HEK293 (cell line): Measurements from ENCODE around the gene SLC35F3.

Experiments used
- CTCF ChIA-PET: fragments of 350-600 bp; formaldehyde crosslinking; extraction: SDS; loops from one replicate; lab custom pipeline; 2021; ENCODE audit warnings: antibody characterized with exemption; lab: Yijun Ruan, JAX
- POLR2A ChIA-PET: fragments of 300-600 bp; formaldehyde crosslinking; extraction: SDS; loops from one replicate; lab custom pipeline; 2020; ENCODE audit warnings: antibody characterized with exemption, inconsistent platforms; lab: Yijun Ruan, JAX
- H3K27ac ChIP-seq: fragments of 200-500 bp; sonication (Bioruptor generic); 2 replicates; pipeline ENCODE4 v1.5.1; 2014; ENCODE audit warnings: low read depth, low read length, control low read depth, inconsistent platforms; ENCODE audit errors: extremely low read depth
- H3K36me3 ChIP-seq, 2 experiments: fragments of 200-500 bp in 1 of 2; sonication (Bioruptor generic) in 1 of 2; 1 replicate in 1 of 2; 2 replicates in 1 of 2; pipeline ENCODE4 v1.5.1; 2014 to 2017; ENCODE audit warnings: inconsistent platforms in 2 of 2, low read length in 2 of 2; ENCODE audit not compliant: control insufficient read depth in 2 of 2, insufficient read depth in 1 of 2
- H3K4me1 ChIP-seq: fragments of 200-500 bp; sonication (Bioruptor generic); 2 replicates; pipeline ENCODE4 v1.5.1; 2014; ENCODE audit warnings: mild to moderate bottlenecking, low read length, inconsistent platforms; ENCODE audit not compliant: control insufficient read depth, insufficient read depth
- H3K4me3 ChIP-seq: 2 replicates; pipeline ENCODE4 v1.5.1; 2011; ENCODE audit warnings: low read depth, mild to moderate bottlenecking, control low read depth, low read length, moderate library complexity
- H3K9me3 ChIP-seq: fragments of 200-500 bp; sonication (Bioruptor generic); 2 replicates; pipeline ENCODE4 v1.5.1; 2014; ENCODE audit warnings: low read depth, low read length, inconsistent platforms; ENCODE audit not compliant: control insufficient read depth, insufficient read depth
- GLI4 ChIP-seq: fragments of 450-650 bp; formaldehyde crosslinking; IDR thresholded peaks from 2 replicates; pipeline ENCODE4 v1.5.1; 2016; ENCODE audit warnings: missing biosample characterization, missing genetic modification characterization
- KLF10 ChIP-seq: fragments of 450-650 bp; IDR thresholded peaks from 2 replicates; pipeline ENCODE4 v1.5.1; 2018; ENCODE audit warnings: missing biosample characterization, mild to moderate bottlenecking, missing genetic modification characterization
- KLF9 ChIP-seq: fragments of 450-650 bp; formaldehyde crosslinking; IDR thresholded peaks from 2 replicates; pipeline ENCODE4 v1.5.1; 2016; ENCODE audit warnings: missing biosample characterization, missing genetic modification characterization, low read depth
- SP7 ChIP-seq: fragments of 450-650 bp; formaldehyde crosslinking; IDR thresholded peaks from 2 replicates; pipeline ENCODE4 v1.5.1; 2016; ENCODE audit warnings: missing biosample characterization, missing genetic modification characterization
- YY2 ChIP-seq: fragments of 450-650 bp; formaldehyde crosslinking; IDR thresholded peaks from 2 replicates; pipeline ENCODE4 v1.5.1; 2016; ENCODE audit warnings: missing biosample characterization, missing genetic modification characterization
- ZFP41 ChIP-seq: fragments of 450-650 bp; formaldehyde crosslinking; IDR thresholded peaks from 2 replicates; pipeline ENCODE4 v1.5.1; 2016; ENCODE audit warnings: missing biosample characterization, missing genetic modification characterization, borderline replicate concordance
- ZFP69B ChIP-seq: fragments of 450-650 bp; formaldehyde crosslinking; IDR thresholded peaks from 2 replicates; pipeline ENCODE4 v1.5.1; 2016; ENCODE audit warnings: missing biosample characterization, missing genetic modification characterization
- ZNF10 ChIP-seq: fragments of 450-650 bp; formaldehyde crosslinking; IDR thresholded peaks from 2 replicates; pipeline ENCODE4 v1.5.1; 2017; ENCODE audit warnings: missing biosample characterization, missing genetic modification characterization
- ZNF114 ChIP-seq: fragments of 450-650 bp; formaldehyde crosslinking; IDR thresholded peaks from 2 replicates; pipeline ENCODE4 v1.5.0; 2017; ENCODE audit warnings: missing biosample characterization, missing genetic modification characterization
- ZNF138 ChIP-seq: fragments of 450-650 bp; formaldehyde crosslinking; IDR thresholded peaks from 2 replicates; pipeline ENCODE4 v1.5.1; 2016; ENCODE audit warnings: missing biosample characterization, missing genetic modification characterization, borderline replicate concordance
- ZNF155 ChIP-seq: fragments of 450-650 bp; formaldehyde crosslinking; IDR thresholded peaks from 2 replicates; pipeline ENCODE4 v1.5.1; 2016; ENCODE audit warnings: missing biosample characterization, missing genetic modification characterization
- ZNF169 ChIP-seq: fragments of 450-650 bp; formaldehyde crosslinking; IDR thresholded peaks from 2 replicates; pipeline ENCODE4 v1.5.1; 2016; ENCODE audit warnings: missing biosample characterization, missing genetic modification characterization
- ZNF184 ChIP-seq: fragments of 450-650 bp; IDR thresholded peaks from 2 replicates; pipeline ENCODE4 v1.5.1; 2018; ENCODE audit warnings: missing biosample characterization, mild to moderate bottlenecking, missing genetic modification characterization
- ZNF221 ChIP-seq: fragments of 450-650 bp; formaldehyde crosslinking; IDR thresholded peaks from 2 replicates; pipeline ENCODE4 v1.5.1; 2017; ENCODE audit warnings: missing biosample characterization, missing genetic modification characterization, borderline replicate concordance
- ZNF24 ChIP-seq: fragments of 450-650 bp; formaldehyde crosslinking; IDR thresholded peaks from 2 replicates; pipeline ENCODE4 v1.5.1; 2016; ENCODE audit warnings: missing biosample characterization, missing genetic modification characterization
- ZNF350 ChIP-seq: fragments of 450-650 bp; formaldehyde crosslinking; IDR thresholded peaks from 2 replicates; pipeline ENCODE4 v1.5.0; 2017; ENCODE audit warnings: missing biosample characterization, mild to moderate bottlenecking, missing genetic modification characterization
- ZNF416 ChIP-seq: fragments of 450-650 bp; formaldehyde crosslinking; IDR thresholded peaks from 2 replicates; pipeline ENCODE4 v1.5.1; 2016; ENCODE audit warnings: missing biosample characterization, missing genetic modification characterization
- ZNF514 ChIP-seq: fragments of 450-650 bp; formaldehyde crosslinking; IDR thresholded peaks from 2 replicates; pipeline ENCODE4 v1.5.1; 2016; ENCODE audit warnings: missing biosample characterization, missing genetic modification characterization
- ZNF558 ChIP-seq: fragments of 450-650 bp; formaldehyde crosslinking; IDR thresholded peaks from 2 replicates; pipeline ENCODE4 v1.5.1; 2016; ENCODE audit warnings: missing biosample characterization, missing genetic modification characterization
- ZNF596 ChIP-seq: fragments of 450-650 bp; IDR thresholded peaks from 2 replicates; pipeline ENCODE4 v1.5.0; 2018; ENCODE audit warnings: missing biosample characterization, mild to moderate bottlenecking, missing genetic modification characterization, moderate library complexity
- ZNF654 ChIP-seq: fragments of 450-650 bp; formaldehyde crosslinking; IDR thresholded peaks from 2 replicates; pipeline ENCODE4 v1.5.1; 2016; ENCODE audit warnings: low read depth, missing biosample characterization, missing genetic modification characterization
- ZNF701 ChIP-seq: fragments of 450-650 bp; formaldehyde crosslinking; IDR thresholded peaks from 2 replicates; pipeline ENCODE4 v1.5.1; 2016; ENCODE audit warnings: missing biosample characterization, missing genetic modification characterization
- ZNF707 ChIP-seq: fragments of 450-650 bp; formaldehyde crosslinking; IDR thresholded peaks from 2 replicates; pipeline ENCODE4 v1.5.1; 2016; ENCODE audit warnings: missing biosample characterization, missing genetic modification characterization
- ZNF777 ChIP-seq: fragments of 450-650 bp; formaldehyde crosslinking; IDR thresholded peaks from 2 replicates; pipeline ENCODE4 v1.5.1; 2017; ENCODE audit warnings: missing biosample characterization, missing genetic modification characterization, borderline replicate concordance
- ZNF830 ChIP-seq: fragments of 450-650 bp; IDR thresholded peaks from 2 replicates; pipeline ENCODE4 v1.5.0; 2018; ENCODE audit warnings: missing biosample characterization, missing genetic modification characterization, low read depth, mild to moderate bottlenecking, moderate library complexity
- TF ChIP-seq, protein P1 (sequence below): fragments of 450-650 bp; formaldehyde crosslinking; IDR thresholded peaks from 2 replicates; pipeline ENCODE4 v1.5.1; 2016; ENCODE audit warnings: missing biosample characterization, missing genetic modification characterization
- TF ChIP-seq, protein P2 (sequence below): fragments of 450-650 bp; formaldehyde crosslinking; IDR thresholded peaks from 2 replicates; pipeline ENCODE4; 2016; ENCODE audit warnings: missing biosample characterization, missing genetic modification characterization
- TF ChIP-seq, protein P3 (sequence below): fragments of 450-650 bp; formaldehyde crosslinking; IDR thresholded peaks from 2 replicates; pipeline ENCODE4 v1.5.1; 2016; ENCODE audit warnings: missing biosample characterization, missing genetic modification characterization

The SLC35F3 gene

DNA sequence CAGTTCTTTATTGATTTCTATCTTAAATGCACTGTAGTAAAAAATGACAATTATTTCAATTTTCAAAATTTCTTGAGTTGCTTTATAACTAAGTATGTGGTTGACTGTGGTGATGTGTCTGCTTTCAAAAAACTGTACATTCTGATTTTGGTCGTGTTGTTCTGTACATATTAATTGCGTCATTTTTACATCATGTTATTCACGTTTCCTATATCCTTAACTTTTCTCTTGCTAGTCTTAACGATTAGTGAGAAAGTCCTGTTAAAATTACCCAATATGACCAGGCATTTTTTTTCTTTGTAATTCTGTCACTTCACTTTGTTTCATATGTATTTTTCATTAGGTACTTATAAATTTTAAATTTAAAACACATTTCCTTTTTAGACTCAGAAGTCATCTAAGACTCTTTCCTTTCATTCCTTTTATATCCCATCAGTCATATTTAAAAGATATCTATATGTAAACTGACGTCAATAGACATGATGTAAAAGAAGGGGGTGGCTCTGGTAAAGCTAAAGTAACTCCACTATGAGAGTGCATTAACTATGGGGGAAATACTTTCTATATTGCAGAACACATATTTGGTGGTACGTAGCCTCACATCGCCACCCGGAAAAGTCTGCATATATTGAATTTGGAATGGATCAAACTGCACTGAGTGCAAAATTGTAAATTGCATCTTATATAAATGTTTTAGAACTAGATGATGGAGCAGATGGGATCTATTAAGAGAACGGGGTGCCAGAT lies 467.7 kb downstream of the SLC35F3 start:
- H3K4me3 ChIP-seq, result peak overlapping the region; percentile 95
- H3K9me3 ChIP-seq, result no peaks in the 10 kb centered on the region
- no peaks in the 10 kb centered on the region for H3K4me1 ChIP-seq
- H3K36me3 ChIP-seq, result peaks cover 12 to 22% of the 10 kb centered on the region in 2 experiments
- ChIA-PET POLR2A (interaction anchor here (1.8 to 2.3 kb wide), 6 partner anchors 11 to 239 kb away, joined by 4 to 16 read pairs (median 10); partner anchors contain the start of gene TARBP1), CTCF (interaction anchor here (0.6 to 2.6 kb wide), 4 partner anchors 45 to 1006 kb away, joined by 3 to 11 read pairs (median 5); no protein-coding TSS in a partner anchor)
- H3K27ac ChIP-seq, result no peak overlapping the region
- TF ChIP-seq ZNF169 (tag by site-specific recombination) (no peak), ZNF654 (tag by site-specific recombination) (no peak), KLF10 (tag by site-specific recombination) (no peak), ZNF221 (tag by site-specific recombination) (no peak), ZNF558 (no peak), ZNF514 (tag by site-specific recombination) (no peak), ZNF416 (tag by site-specific recombination) (no peak), ZNF24 (no peak), ZNF155 (tag by site-specific recombination) (no peak), ZNF830 (tag by site-specific recombination) (no peak), ZNF114 (tag by site-specific recombination) (no peak), ZFP69B (no peak), ZNF10 (tag by site-specific recombination) (no peak), YY2 (tag by site-specific recombination) (no peak)
- TF ChIP-seq, all 188 proteins: peak for 0

DNA sequence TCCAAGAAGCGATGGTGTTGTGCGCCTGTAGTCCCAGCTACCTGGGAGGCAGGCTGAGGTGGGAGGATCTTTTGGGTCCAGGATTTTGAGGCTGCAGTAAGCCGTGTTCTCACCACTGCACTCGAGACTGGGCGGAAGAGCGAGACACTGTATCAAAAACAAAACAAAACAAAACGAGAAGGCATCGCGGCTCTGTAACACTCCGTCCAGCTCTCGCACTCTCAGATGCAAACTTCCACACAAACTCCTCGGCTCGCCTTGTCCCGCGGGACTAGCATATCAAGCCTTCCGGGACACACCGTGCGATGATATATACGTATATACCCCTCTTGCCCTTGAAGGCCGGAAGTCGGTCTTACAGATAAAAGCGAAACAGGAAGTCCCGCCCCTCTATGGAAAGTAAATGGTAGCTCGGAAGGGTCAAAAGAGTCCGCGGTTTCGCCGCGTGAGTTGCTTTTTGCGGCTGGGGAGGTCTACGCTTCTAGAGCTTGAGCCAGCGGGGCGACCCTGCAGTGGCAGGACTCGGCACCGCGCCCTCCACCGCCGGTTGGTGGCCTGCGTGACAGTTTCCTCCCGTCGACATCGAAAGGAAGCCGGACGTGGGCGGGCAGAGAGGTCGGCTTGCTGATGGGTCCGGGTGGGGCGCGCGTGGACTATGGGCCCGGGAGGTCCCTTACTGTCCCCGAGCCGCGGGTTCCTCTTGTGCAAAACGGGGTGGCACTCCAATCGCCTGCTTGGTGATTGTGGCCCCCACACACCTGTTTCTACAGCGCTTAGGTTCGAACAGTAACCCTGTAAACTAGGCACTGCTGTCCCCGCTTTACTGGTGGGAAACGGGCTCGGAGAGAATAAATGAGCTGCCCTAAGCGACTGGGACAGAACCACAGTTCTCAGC lies 468.8 kb downstream of the SLC35F3 start, which contains the start of gene COA6:
Gene COA6 (plus strand): TSS at position 393 of the 895 bp plus-strand sequence. CDS start 11 bp downstream, at position 404.
- CTCF ChIA-PET, result interaction anchor here (0.6 to 2.6 kb wide), 10 partner anchors 10 to 1004 kb away, joined by 3 to 13 read pairs (median 4); no protein-coding TSS in a partner anchor
- Histone ChIP-seq H3K36me3 (peaks cover 18 to 34% of the 10 kb centered on the region in 2 experiments), H3K9me3 (no peaks in the 10 kb centered on the region), H3K27ac (peak within 1 kb of the TSS; percentile 85), H3K4me3 (peak within 1 kb of the TSS; percentile 95), H3K4me1 (no peaks in the 10 kb centered on the region)
- POLR2A ChIA-PET, result interaction anchor here (0.6 to 2.3 kb wide), 19 partner anchors 9 to 1131 kb away, joined by 3 to 16 read pairs (median 4); partner anchors contain the start of genes B3GALNT2 and TARBP1
- TF ChIP-seq, protein P1, sequence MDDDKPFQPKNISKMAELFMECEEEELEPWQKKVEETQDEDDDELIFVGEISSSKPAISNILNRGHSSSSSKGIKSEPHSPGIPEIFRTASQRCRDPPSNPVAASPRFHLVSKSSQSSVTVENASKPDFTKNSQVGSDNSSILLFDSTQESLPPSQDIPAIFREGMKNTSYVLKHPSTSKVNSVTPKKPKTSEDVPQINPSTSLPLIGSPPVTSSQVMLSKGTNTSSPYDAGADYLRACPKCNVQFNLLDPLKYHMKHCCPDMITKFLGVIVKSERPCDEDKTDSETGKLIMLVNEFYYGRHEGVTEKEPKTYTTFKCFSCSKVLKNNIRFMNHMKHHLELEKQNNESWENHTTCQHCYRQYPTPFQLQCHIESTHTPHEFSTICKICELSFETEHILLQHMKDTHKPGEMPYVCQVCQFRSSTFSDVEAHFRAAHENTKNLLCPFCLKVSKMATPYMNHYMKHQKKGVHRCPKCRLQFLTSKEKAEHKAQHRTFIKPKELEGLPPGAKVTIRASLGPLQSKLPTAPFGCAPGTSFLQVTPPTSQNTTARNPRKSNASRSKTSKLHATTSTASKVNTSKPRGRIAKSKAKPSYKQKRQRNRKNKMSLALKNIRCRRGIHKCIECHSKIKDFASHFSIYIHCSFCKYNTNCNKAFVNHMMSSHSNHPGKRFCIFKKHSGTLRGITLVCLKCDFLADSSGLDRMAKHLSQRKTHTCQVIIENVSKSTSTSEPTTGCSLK (tag by site-specific recombination), result no peak
- TF ChIP-seq ZNF138 (tag by site-specific recombination) (no peak), ZNF350 (no peak), ZNF777 (tag by site-specific recombination) (no peak), ZNF514 (tag by site-specific recombination) (no peak), GLI4 (tag by site-specific recombination) (peak; percentile 90), ZNF596 (peak; percentile 20; the same call in 1 of the 2 replicates), ZNF24 (peak; percentile 84), ZNF701 (tag by site-specific recombination) (no peak), ZFP41 (no peak), ZNF221 (tag by site-specific recombination) (peak; percentile 91; the same call in 1 of the 2 replicates), ZNF707 (tag by site-specific recombination) (no peak), KLF9 (tag by site-specific recombination) (no peak; the same call in 1 of the 2 replicates), ZNF184 (tag by site-specific recombination) (no peak), ZFP69B (peak; percentile 50), SP7 (tag by site-specific recombination) (peak; percentile 93)
- TF ChIP-seq, protein P2, sequence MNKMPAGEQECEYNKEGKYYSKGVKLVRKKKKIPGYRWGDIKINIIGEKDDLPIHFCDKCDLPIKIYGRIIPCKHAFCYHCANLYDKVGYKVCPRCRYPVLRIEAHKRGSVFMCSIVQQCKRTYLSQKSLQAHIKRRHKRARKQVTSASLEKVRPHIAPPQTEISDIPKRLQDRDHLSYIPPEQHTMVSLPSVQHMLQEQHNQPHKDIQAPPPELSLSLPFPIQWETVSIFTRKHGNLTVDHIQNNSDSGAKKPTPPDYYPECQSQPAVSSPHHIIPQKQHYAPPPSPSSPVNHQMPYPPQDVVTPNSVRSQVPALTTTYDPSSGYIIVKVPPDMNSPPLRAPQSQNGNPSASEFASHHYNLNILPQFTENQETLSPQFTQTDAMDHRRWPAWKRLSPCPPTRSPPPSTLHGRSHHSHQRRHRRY (tag by site-specific recombination), result no peak
- TF ChIP-seq, protein P3, sequence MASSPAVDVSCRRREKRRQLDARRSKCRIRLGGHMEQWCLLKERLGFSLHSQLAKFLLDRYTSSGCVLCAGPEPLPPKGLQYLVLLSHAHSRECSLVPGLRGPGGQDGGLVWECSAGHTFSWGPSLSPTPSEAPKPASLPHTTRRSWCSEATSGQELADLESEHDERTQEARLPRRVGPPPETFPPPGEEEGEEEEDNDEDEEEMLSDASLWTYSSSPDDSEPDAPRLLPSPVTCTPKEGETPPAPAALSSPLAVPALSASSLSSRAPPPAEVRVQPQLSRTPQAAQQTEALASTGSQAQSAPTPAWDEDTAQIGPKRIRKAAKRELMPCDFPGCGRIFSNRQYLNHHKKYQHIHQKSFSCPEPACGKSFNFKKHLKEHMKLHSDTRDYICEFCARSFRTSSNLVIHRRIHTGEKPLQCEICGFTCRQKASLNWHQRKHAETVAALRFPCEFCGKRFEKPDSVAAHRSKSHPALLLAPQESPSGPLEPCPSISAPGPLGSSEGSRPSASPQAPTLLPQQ (tag by site-specific recombination), result peak; percentile 88
